ENCODE results near the gene GPR183. TPM values are rescaled to one million over a fixed set of nuclear protein-coding genes. Genes with fewer than 3 reads are reported as not detected.

Gene GPR183
- total and polyA plus RNA-seq, 2 donors (not counting 1 experiment from before 2014, with no cell fraction given), result 0.27 TPM; not detected in 1

GRCh38 chr13:99308471-99309087, 1.4 kb upstream of the GPR183 start:
- Histone ChIP-seq H3K4me3 (replicated peaks in 1 of 4; ENCODE audit: control extremely low read depth in 1 of 4, insufficient read depth in 1 of 4, low read depth in 3 of 4, low read length in 4 of 4) (no peak overlapping the region), H4K20me1 (ENCODE audit: control insufficient read depth, extremely low read depth, insufficient read depth, low read length) (no peaks in the 10 kb centered on the region), H3K9ac (ENCODE audit: insufficient read depth, low read length) (no peak overlapping the region), H3K4me2 (ENCODE audit: extremely low read depth, insufficient read depth, low read length) (peak overlapping the region; percentile 52), H3K9me3 (ENCODE audit: control insufficient read depth, insufficient read depth, low read depth, low read length) (no peaks in the 10 kb centered on the region), H3K4me1 (ENCODE audit: control insufficient read depth, extremely low read depth, insufficient read depth, low read length) (peaks cover 28% of the 10 kb centered on the region), H3K27ac (ENCODE audit: insufficient read depth, low read length) (peak overlapping the region; percentile 69), H2AFZ (ENCODE audit: low read length) (no peak overlapping the region), H3K79me2 (ENCODE audit: control insufficient read depth, insufficient read depth, low read length) (no peaks in the 10 kb centered on the region), H3K36me3 (ENCODE audit: control insufficient read depth, insufficient read depth, low read length) (no peaks in the 10 kb centered on the region), H3K27me3 (ENCODE audit: control insufficient read depth, insufficient read depth, low read length) (no peaks in the 10 kb centered on the region)
- TF ChIP-seq CTCF (conservative IDR thresholded peaks at IDR 0.05 in 1 of 2, IDR thresholded peaks at IDR 0.05 in 1 of 2; ENCODE audit: low read depth in 1 of 2, low read length in 2 of 2) (no peak), EZH2 (IDR thresholded peaks at IDR 0.05; ENCODE audit: low read length, missing control alignments) (no peak)
- DNase-seq (ENCODE audit: low read depth in 2 of 2), result peak; percentile 44 to 80

- DNase-seq (ENCODE audit: low read depth in 2 of 2), result peak; percentile 44 to 90
- Histone ChIP-seq H3K4me2 (ENCODE audit: extremely low read depth, insufficient read depth, low read length) (peak overlapping the region; percentile 52), H2AFZ (ENCODE audit: low read length) (no peak overlapping the region), H3K9ac (ENCODE audit: insufficient read depth, low read length) (no peak overlapping the region), H3K4me1 (ENCODE audit: control insufficient read depth, extremely low read depth, insufficient read depth, low read length) (peaks cover 28% of the 10 kb centered on the region), H3K79me2 (ENCODE audit: control insufficient read depth, insufficient read depth, low read length) (no peaks in the 10 kb centered on the region), H3K36me3 (ENCODE audit: control insufficient read depth, insufficient read depth, low read length) (no peaks in the 10 kb centered on the region), H3K27ac (ENCODE audit: insufficient read depth, low read length) (peak overlapping the region; percentile 69), H3K9me3 (ENCODE audit: control insufficient read depth, insufficient read depth, low read depth, low read length) (no peaks in the 10 kb centered on the region), H3K27me3 (ENCODE audit: control insufficient read depth, insufficient read depth, low read length) (no peaks in the 10 kb centered on the region), H4K20me1 (ENCODE audit: control insufficient read depth, extremely low read depth, insufficient read depth, low read length) (no peaks in the 10 kb centered on the region), H3K4me3 (replicated peaks in 1 of 4; ENCODE audit: control extremely low read depth in 1 of 4, insufficient read depth in 1 of 4, low read depth in 3 of 4, low read length in 4 of 4) (no peak overlapping the region)
- no peak for TF ChIP-seq CTCF (conservative IDR thresholded peaks at IDR 0.05 in 1 of 2, IDR thresholded peaks at IDR 0.05 in 1 of 2; ENCODE audit: low read depth in 1 of 2, low read length in 2 of 2)
- TF ChIP-seq EZH2 (IDR thresholded peaks at IDR 0.05; ENCODE audit: low read length, missing control alignments), result no peak
These were observed 595 bp upstream of the GPR183 start for GRCh38 chr13:99307648-99308339.

- H3K9ac ChIP-seq (ENCODE audit: insufficient read depth, low read length), result no peak overlapping the region
- H3K4me1 ChIP-seq (ENCODE audit: control insufficient read depth, extremely low read depth, insufficient read depth, low read length), result peaks cover 24% of the 10 kb centered on the region
- H3K4me3 ChIP-seq (replicated peaks in 1 of 4; ENCODE audit: control extremely low read depth in 1 of 4, insufficient read depth in 1 of 4, low read depth in 3 of 4, low read length in 4 of 4), result no peak overlapping the region
- H2AFZ ChIP-seq (ENCODE audit: low read length), result no peak overlapping the region
- H3K9me3 ChIP-seq (ENCODE audit: control insufficient read depth, insufficient read depth, low read depth, low read length), result no peaks in the 10 kb centered on the region
- H3K27ac ChIP-seq (ENCODE audit: insufficient read depth, low read length), result no peak overlapping the region
- no peak for DNase-seq (ENCODE audit: low read depth in 2 of 2)
- no peaks in the 10 kb centered on the region for H4K20me1 ChIP-seq (ENCODE audit: control insufficient read depth, extremely low read depth, insufficient read depth, low read length)
- no peaks in the 10 kb centered on the region for H3K79me2 ChIP-seq (ENCODE audit: control insufficient read depth, insufficient read depth, low read length)
- no peak overlapping the region for H3K4me2 ChIP-seq (ENCODE audit: extremely low read depth, insufficient read depth, low read length)
- no peaks in the 10 kb centered on the region for H3K27me3 ChIP-seq (ENCODE audit: control insufficient read depth, insufficient read depth, low read length)
- no peaks in the 10 kb centered on the region for H3K36me3 ChIP-seq (ENCODE audit: control insufficient read depth, insufficient read depth, low read length)
- no peak for TF ChIP-seq EZH2 (IDR thresholded peaks at IDR 0.05; ENCODE audit: low read length, missing control alignments)
- no peak for TF ChIP-seq CTCF (conservative IDR thresholded peaks at IDR 0.05 in 1 of 2, IDR thresholded peaks at IDR 0.05 in 1 of 2; ENCODE audit: low read depth in 1 of 2, low read length in 2 of 2)
These were observed 1.6 kb downstream of the GPR183 start for GRCh38 chr13:99305566-99305965.
